ENCODE results near the gene SPAM1. TPM values are rescaled to one million over a fixed set of nuclear protein-coding genes. Genes with fewer than 3 reads are reported as not detected.
"Not testable (repeated sequence)": the region's sequence is repeated elsewhere in the genome, so short reads cannot be mapped to it uniquely, and the experiment has no call there.

SPAM1 gene
- total RNA-seq, 3 donors from 2014 or later, result not detected

DNA sequence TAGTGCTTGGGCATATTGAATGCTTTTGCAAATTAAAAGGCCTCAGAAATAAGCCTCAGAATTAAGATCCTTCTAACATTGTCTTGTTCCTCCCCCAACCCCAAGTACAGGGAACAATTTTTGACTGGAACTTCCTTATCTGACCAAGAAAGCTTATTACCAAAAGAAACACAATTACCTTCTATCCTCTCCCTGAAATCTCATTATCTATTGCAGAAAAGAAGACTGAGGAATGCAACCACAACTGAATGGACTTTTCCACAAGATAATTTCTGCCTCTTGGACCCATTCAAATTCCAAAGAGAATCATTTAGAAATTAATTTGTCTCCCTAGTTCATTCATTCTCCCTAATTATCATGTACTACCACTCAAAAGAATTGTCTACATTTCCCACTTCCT is 36.8 kb upstream of the SPAM1 start:
- intact Hi-C loops (cut with DNase I; ENCODE audit: low total_unique reads), result no loop called here
- no peak for DNase-seq (ENCODE audit: low spot score in 2 of 2)
- Histone ChIP-seq H3K27ac (no peak overlapping the region), H3K4me3 (no peak overlapping the region), H3K4me1 (no peaks in the 10 kb centered on the region), H3K36me3 (no peaks in the 10 kb centered on the region), H3K27me3 (no peaks in the 10 kb centered on the region), H3K9me3 (no peaks in the 10 kb centered on the region)
- TF ChIP-seq, protein P1, sequence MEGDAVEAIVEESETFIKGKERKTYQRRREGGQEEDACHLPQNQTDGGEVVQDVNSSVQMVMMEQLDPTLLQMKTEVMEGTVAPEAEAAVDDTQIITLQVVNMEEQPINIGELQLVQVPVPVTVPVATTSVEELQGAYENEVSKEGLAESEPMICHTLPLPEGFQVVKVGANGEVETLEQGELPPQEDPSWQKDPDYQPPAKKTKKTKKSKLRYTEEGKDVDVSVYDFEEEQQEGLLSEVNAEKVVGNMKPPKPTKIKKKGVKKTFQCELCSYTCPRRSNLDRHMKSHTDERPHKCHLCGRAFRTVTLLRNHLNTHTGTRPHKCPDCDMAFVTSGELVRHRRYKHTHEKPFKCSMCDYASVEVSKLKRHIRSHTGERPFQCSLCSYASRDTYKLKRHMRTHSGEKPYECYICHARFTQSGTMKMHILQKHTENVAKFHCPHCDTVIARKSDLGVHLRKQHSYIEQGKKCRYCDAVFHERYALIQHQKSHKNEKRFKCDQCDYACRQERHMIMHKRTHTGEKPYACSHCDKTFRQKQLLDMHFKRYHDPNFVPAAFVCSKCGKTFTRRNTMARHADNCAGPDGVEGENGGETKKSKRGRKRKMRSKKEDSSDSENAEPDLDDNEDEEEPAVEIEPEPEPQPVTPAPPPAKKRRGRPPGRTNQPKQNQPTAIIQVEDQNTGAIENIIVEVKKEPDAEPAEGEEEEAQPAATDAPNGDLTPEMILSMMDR (IDR thresholded peaks at IDR 0.05), result no peak
- TF ChIP-seq POLR2AphosphoS5 (IDR thresholded peaks at IDR 0.05), result no peak
- no peak for TF ChIP-seq POLR2A (IDR thresholded peaks at IDR 0.05)

DNA sequence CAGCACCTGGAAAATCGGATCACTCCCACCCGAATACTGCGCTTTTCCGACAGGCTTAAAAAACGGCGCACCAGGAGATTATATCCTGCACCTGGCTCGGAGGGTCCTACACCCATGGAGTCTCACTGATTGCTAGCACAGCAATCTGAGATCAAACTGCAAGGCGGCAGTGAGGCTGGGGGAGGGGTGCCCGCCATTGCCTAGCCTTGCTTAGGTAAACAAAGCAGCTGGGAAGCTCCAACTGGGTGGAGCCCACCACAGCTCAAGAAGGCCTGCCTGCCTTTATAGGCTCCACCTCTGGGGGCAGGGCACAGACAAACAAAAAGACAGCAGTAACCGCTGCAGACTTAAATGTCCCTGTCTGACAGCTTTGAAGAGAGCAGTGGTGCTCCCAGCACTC is 30.3 kb upstream of the SPAM1 start:
- DNase-seq (ENCODE audit: low spot score in 2 of 2); H3K27me3 ChIP-seq; intact Hi-C loops (cut with DNase I; ENCODE audit: low total_unique reads); H3K36me3 ChIP-seq; H3K27ac ChIP-seq; H3K4me3 ChIP-seq; H3K4me1 ChIP-seq: not testable (repeated sequence)
- peaks cover 4 to 12% of the 10 kb centered on the region in 2 donors for H3K9me3 ChIP-seq

- H3K9me3 ChIP-seq, result no peaks in the 10 kb centered on the region
- H3K27me3 ChIP-seq, result no peaks in the 10 kb centered on the region
- no peak for DNase-seq (ENCODE audit: low spot score in 2 of 2)
- no peaks in the 10 kb centered on the region for H3K4me1 ChIP-seq
- no peak overlapping the region for H3K4me3 ChIP-seq
- no peaks in the 10 kb centered on the region for H3K36me3 ChIP-seq
- no peak for TF ChIP-seq POLR2AphosphoS5 (IDR thresholded peaks at IDR 0.05)
- TF ChIP-seq, protein P1 (IDR thresholded peaks at IDR 0.05), result no peak
- TF ChIP-seq POLR2A (IDR thresholded peaks at IDR 0.05), result no peak
- intact Hi-C loops (cut with DNase I; ENCODE audit: low total_unique reads), result no loop called here
- no peak overlapping the region for H3K27ac ChIP-seq
These were observed 23.9 kb upstream of the SPAM1 start for GRCh38 chr7:123901101-123901500.

- intact Hi-C loops (cut with DNase I; ENCODE audit: low total_unique reads), result no loop called here
- Histone ChIP-seq H3K27ac (no peak overlapping the region), H3K4me3 (no peak overlapping the region), H3K27me3 (no peaks in the 10 kb centered on the region), H3K36me3 (no peaks in the 10 kb centered on the region), H3K9me3 (no peaks in the 10 kb centered on the region), H3K4me1 (no peaks in the 10 kb centered on the region)
- no peak for DNase-seq (ENCODE audit: low spot score in 2 of 2)
- TF ChIP-seq, protein P1 (IDR thresholded peaks at IDR 0.05), result no peak
- TF ChIP-seq POLR2AphosphoS5 (IDR thresholded peaks at IDR 0.05), result no peak
- no peak for TF ChIP-seq POLR2A (IDR thresholded peaks at IDR 0.05)
These were observed 19.3 kb upstream of the SPAM1 start for GRCh38 chr7:123905714-123906113.

GRCh38 chr7:123916240-123916724 is 8.8 kb upstream of the SPAM1 start:
- TF ChIP-seq, protein P1 (IDR thresholded peaks at IDR 0.05), result peak in 1 of 3 donors; percentile 21
- TF ChIP-seq POLR2AphosphoS5 (IDR thresholded peaks at IDR 0.05), result no peak
- TF ChIP-seq POLR2A (IDR thresholded peaks at IDR 0.05), result no peak
- Histone ChIP-seq H3K27me3 (no peaks in the 10 kb centered on the region), H3K9me3 (no peaks in the 10 kb centered on the region), H3K36me3 (no peaks in the 10 kb centered on the region), H3K27ac (no peak overlapping the region), H3K4me3 (no peak overlapping the region), H3K4me1 (no peaks in the 10 kb centered on the region)
- intact Hi-C loops (cut with DNase I; ENCODE audit: low total_unique reads), result no loop called here
- DNase-seq (ENCODE audit: low spot score in 2 of 2), result no peak

GRCh38 chr7:123917878-123918277 is 7.2 kb upstream of the SPAM1 start:
- Histone ChIP-seq H3K4me1 (no peaks in the 10 kb centered on the region), H3K27ac (no peak overlapping the region), H3K9me3 (no peaks in the 10 kb centered on the region), H3K4me3 (no peak overlapping the region), H3K36me3 (no peaks in the 10 kb centered on the region), H3K27me3 (no peaks in the 10 kb centered on the region)
- TF ChIP-seq POLR2A (IDR thresholded peaks at IDR 0.05) (no peak), POLR2AphosphoS5 (IDR thresholded peaks at IDR 0.05) (no peak)
- TF ChIP-seq, protein P1 (IDR thresholded peaks at IDR 0.05), result no peak
- DNase-seq (ENCODE audit: low spot score in 2 of 2), result no peak
- intact Hi-C loops (cut with DNase I; ENCODE audit: low total_unique reads), result no loop called here
